Dendritic cell treated with granulocyte-macrophage colony-stimulating factor and Interleukin-4, amounts not matched to agents 40 ng/mL and 50 ng/mL, for 4 days (primary cell): ENCODE measurements around the gene TJP3.

Experiments
- H3K27ac Mint-ChIP-seq: one replicate; pipeline ENCODE4 v1.8.0; 2022; ENCODE audit warnings: mild to moderate bottlenecking, mixed read lengths
- H3K27me3 Mint-ChIP-seq: one replicate; pipeline ENCODE4 v1.8.0; 2022; ENCODE audit warnings: mild to moderate bottlenecking, mixed read lengths
- H3K36me3 Mint-ChIP-seq: one replicate; pipeline ENCODE4 v1.8.0; 2022; ENCODE audit warnings: low read depth, mixed read lengths
- H3K4me1 Mint-ChIP-seq: one replicate; pipeline ENCODE4 v1.8.0; 2022; ENCODE audit warnings: low read depth, mixed read lengths
- H3K4me3 Mint-ChIP-seq: one replicate; pipeline ENCODE4 v1.8.0; 2022; ENCODE audit warnings: mild to moderate bottlenecking, moderate library complexity, mixed read lengths
- H3K9me3 Mint-ChIP-seq: one replicate; pipeline ENCODE4 v1.8.0; 2022; ENCODE audit warnings: mixed read lengths
- intact Hi-C: fragments of 100-400 bp; cut with micrococcal nuclease; formaldehyde crosslinking; loops from one replicate; pipeline ENCODE4 v1.15.0; 2022

The TJP3 gene

GRCh38 chr19:3679581-3679980 is 28.6 kb upstream of the TJP3 start:
- Mint-ChIP-seq H3K36me3 (peaks cover 92% of the 10 kb centered on the region), H3K27me3 (no peaks in the 10 kb centered on the region), H3K9me3 (no peaks in the 10 kb centered on the region), H3K4me3 (no peak overlapping the region), H3K27ac (no peak overlapping the region), H3K4me1 (peaks cover 61% of the 10 kb centered on the region)
- intact Hi-C loops = no loop called here

- Mint-ChIP-seq H3K9me3 (no peaks in the 10 kb centered on the region), H3K36me3 (peaks cover 91% of the 10 kb centered on the region), H3K27ac (no peak overlapping the region), H3K27me3 (no peaks in the 10 kb centered on the region), H3K4me3 (no peak overlapping the region), H3K4me1 (peaks cover 47% of the 10 kb centered on the region)
- intact Hi-C loops = no loop called here
Measured at GRCh38 chr19:3680939-3681338, 27.2 kb upstream of the TJP3 start.

DNA sequence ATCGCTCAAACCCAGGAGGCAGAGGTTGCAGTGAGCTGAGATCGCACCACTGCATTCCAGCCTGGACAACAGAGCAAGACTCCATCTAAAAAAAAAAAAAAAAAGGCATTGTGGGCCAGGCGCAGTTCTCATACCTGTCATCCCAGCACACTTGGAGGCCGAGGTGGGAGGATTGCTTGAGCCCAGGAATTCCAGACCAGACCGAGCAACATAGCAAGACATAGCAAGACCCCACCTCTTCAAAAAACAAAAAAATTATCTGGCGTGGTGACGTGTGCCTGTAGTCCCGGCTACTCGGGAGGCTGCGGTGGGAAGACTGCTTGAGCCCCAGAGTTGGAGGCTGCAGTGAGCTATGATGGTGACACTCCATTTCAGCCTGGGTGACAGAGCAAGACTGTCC is 25.9 kb upstream of the TJP3 start:
- Mint-ChIP-seq H3K9me3 (no peaks in the 10 kb centered on the region), H3K27ac (no peak overlapping the region), H3K4me3 (no peak overlapping the region), H3K4me1 (peaks cover 38% of the 10 kb centered on the region), H3K36me3 (peaks cover 82% of the 10 kb centered on the region), H3K27me3 (no peaks in the 10 kb centered on the region)
- intact Hi-C loops = no loop called here

DNA sequence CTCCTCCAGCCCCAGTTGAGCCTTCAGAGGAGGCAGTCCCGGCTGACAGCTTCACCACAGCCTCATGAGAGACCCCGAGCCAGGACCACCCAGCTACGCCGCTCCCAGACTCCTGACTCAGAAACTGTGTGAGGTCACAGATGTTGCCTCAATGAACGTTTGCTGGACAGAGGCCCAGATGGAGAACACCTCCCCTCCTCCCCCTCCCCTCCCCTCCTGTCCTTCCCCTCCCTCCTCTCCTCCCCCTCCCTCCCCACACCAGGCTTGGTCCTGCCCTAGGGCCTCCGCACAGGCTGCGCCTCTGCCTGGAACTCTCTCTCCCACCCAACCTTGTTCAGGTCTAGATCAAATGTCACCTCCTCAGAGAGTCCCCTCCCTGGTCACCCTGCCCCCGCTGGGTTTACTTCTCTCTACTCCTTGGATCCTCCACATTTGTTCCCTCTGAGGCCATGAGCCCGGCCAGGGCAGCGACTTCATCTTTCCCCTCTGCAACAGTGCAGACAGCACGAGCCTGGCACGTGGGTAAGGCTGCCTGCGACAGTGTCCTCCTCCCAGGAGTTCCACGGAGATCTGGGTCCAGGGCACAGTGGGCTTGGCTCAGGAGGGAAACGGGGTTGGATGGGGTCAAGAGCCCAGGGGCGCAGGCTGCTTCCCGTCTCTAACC is 25.3 kb upstream of the TJP3 start:
- Mint-ChIP-seq H3K9me3 (no peaks in the 10 kb centered on the region), H3K27ac (peak overlapping the region; percentile 28), H3K4me3 (no peak overlapping the region), H3K4me1 (peaks cover 37% of the 10 kb centered on the region), H3K27me3 (no peaks in the 10 kb centered on the region), H3K36me3 (peaks cover 79% of the 10 kb centered on the region)
- intact Hi-C loops = no loop called here

DNA sequence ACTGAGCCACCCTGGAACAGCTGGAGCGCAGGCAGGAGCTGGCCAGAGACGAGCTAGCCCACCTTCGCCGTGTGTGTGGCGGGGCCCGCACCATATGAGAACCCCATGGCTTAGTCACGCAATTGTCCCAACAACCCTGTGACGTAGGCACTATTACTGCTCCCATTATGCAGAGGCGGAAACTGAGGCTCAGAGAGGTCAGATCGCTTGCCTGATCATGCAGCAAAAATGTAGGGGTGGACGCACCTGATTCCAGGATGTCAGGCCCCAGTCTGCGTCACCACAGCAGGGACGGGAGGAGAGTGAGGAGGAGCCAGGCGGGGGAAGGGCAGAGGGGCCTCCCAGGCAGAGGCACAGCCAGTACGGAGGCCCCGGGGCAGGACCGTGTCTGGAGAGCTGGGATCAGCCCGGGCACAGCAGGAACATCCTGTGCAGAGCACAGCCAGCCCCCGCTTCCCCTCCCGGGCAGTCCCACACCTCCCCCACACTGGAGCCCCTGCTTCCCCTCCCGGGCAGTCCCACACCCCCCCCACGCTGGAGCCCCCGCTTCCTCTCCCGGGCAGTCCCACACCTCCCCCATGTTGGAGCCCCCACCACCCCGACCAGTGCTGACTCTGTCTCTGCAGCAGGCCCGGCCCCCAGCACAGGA is 24.7 kb upstream of the TJP3 start:
- Mint-ChIP-seq H3K27ac (peak overlapping the region; percentile 28), H3K4me1 (peaks cover 38% of the 10 kb centered on the region), H3K36me3 (peaks cover 79% of the 10 kb centered on the region), H3K27me3 (peaks cover 4% of the 10 kb centered on the region), H3K4me3 (no peak overlapping the region), H3K9me3 (no peaks in the 10 kb centered on the region)
- intact Hi-C loops = no loop called here

DNA sequence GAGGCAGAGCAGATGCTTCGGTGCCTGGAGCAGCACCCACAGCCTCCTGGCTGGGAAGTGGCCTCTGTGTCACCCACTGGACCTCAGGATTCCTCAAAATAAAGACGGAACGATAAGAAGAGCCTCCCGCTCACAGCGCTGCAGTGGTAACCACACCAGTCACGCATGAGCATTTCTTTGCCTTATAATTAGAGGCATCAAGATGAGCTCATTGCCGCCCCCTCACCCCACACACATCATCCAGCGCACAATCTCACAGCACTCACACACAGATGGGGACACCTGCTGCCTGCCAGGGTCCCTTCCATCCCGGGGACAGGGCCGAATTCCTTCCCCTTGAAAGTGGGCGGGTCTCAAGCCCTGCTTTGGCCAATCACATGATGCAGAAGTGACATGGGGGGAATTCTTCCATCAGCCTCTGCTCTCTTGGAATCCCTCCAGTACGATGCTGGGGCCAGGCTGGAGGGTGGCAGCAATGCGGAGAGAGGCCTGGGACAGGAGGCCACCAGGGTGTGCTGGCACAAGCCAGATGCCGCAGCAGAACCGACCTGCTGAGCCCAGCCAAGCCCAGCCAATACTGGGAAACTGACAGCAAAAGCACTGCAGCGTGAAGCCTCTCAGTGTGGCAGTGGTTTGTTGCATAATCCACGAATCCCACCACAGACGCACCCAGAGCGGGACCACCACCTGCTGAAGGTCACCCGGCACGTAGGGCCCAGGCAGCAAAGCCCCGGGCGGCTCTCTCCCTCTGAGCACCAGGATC is 23.9 kb upstream of the TJP3 start:
- H3K36me3 Mint-ChIP-seq = peaks cover 79% of the 10 kb centered on the region
- no peak overlapping the region for H3K4me3 Mint-ChIP-seq
- intact Hi-C loops = no loop called here
- peaks cover 5% of the 10 kb centered on the region for H3K27me3 Mint-ChIP-seq
- H3K9me3 Mint-ChIP-seq = no peaks in the 10 kb centered on the region
- H3K4me1 Mint-ChIP-seq = peaks cover 44% of the 10 kb centered on the region
- peak overlapping the region; percentile 28 for H3K27ac Mint-ChIP-seq

- intact Hi-C loops = no loop called here
- H3K4me1 Mint-ChIP-seq = peaks cover 50% of the 10 kb centered on the region
- peaks cover 7% of the 10 kb centered on the region for H3K27me3 Mint-ChIP-seq
- H3K9me3 Mint-ChIP-seq = no peaks in the 10 kb centered on the region
- no peak overlapping the region for H3K4me3 Mint-ChIP-seq
- H3K27ac Mint-ChIP-seq = no peak overlapping the region
- peaks cover 79% of the 10 kb centered on the region for H3K36me3 Mint-ChIP-seq
Measured at GRCh38 chr19:3684817-3685410, 23.3 kb upstream of the TJP3 start.

- Mint-ChIP-seq H3K4me3 (no peak overlapping the region), H3K27ac (no peak overlapping the region), H3K27me3 (peaks cover 7% of the 10 kb centered on the region), H3K4me1 (peaks cover 69% of the 10 kb centered on the region), H3K36me3 (peaks cover 79% of the 10 kb centered on the region), H3K9me3 (no peaks in the 10 kb centered on the region)
- intact Hi-C loops = no loop called here
Measured at GRCh38 chr19:3687393-3687773, 20.8 kb upstream of the TJP3 start.

DNA sequence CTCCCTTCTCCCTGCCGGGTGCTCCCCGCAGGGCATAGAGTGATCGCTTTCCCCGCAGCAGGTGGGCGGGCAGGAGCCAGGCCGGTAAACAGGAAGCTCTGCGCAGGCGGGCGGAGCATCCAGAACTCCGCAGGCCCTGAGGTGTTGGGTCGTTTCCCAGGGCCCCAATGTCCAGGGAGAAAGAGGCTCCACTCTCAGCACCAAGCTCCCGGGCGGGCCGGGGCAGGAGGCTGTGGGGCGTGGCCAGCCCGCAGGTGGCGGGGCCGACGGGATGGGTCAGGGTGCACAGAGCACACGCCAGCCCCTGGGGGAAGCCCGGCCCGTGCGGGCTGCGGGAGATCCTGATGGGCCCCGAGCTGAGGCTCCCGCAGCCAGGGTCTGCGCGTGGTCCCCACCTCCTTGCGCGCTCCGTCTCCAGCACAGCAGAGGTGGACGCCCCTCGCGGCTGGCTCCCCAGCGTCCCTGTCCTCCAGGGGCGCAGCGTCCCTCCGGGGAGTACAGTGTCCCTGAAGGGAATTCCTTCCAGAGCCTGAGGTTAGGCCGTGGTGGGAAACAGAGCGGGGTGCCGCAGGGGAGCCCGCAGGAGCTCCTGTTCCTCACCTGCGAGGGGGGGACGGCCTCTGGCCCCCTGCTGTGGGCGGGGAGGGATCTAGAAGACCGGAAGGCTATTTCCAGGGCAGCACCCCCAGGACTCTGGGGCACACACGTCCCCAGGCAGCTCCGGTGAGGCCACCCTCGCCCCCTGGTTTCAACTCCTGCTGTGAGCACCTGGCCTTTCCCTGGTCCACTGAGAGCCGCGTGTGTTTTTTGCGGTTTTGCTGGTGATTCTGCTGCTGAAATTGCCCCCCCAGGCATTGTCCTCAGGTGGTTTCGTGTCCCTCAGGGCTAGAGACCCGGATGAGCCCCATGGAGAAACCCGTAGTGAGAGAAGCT is 20.1 kb upstream of the TJP3 start:
- intact Hi-C loops = no loop called here
- Mint-ChIP-seq H3K9me3 (no peaks in the 10 kb centered on the region), H3K27me3 (peaks cover 7% of the 10 kb centered on the region), H3K4me1 (peaks cover 72% of the 10 kb centered on the region), H3K4me3 (no peak overlapping the region), H3K27ac (peak overlapping the region; percentile 43), H3K36me3 (peaks cover 80% of the 10 kb centered on the region)

DNA sequence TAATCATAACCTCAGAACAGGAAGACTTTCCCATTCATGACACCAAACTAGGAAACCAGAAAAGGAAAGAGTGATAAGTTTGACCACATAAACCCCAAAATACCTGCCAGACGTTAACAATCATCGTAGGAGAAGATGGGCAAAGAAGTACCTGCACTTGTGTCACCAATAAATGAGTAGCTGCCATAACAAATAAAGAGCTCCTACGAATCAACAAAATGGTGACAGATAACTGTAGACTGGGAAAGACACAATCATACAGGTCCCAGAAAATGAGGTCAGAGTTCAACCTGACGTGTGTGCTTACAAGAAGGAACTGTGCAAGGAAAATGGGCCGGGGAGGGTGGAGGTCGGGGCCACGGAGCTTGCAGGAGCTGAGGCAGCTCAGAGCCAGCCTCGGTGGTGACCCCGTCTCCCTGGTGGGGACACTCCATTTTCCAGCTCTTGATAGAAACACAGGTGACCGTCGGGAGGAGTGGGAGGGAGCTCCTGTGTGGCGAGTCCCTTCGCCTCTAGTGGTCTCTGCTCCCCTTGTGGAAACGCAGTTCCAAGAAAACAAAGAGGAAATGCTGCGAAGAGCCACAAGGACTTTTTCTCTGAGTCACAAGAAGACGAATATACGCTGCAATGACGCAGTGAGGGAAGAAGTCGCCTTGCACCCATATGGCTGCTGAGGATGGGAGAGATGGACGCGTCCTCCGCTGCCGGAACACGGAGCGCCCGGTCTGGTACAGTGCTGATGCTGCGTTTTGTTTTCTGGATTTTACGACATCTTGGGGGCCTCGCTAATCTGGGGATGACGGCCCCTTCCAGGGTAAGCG is 17.4 kb upstream of the TJP3 start:
- peak overlapping the region; percentile 82 for H3K27ac Mint-ChIP-seq
- H3K4me3 Mint-ChIP-seq = peak overlapping the region; percentile 21
- H3K4me1 Mint-ChIP-seq = peaks cover 80% of the 10 kb centered on the region
- peaks cover 7% of the 10 kb centered on the region for H3K27me3 Mint-ChIP-seq
- H3K9me3 Mint-ChIP-seq = no peaks in the 10 kb centered on the region
- peaks cover 78% of the 10 kb centered on the region for H3K36me3 Mint-ChIP-seq
- intact Hi-C loops = no loop called here

- Mint-ChIP-seq H3K27me3 (peaks cover 7% of the 10 kb centered on the region), H3K4me1 (peaks cover 86% of the 10 kb centered on the region), H3K4me3 (no peak overlapping the region), H3K36me3 (peaks cover 82% of the 10 kb centered on the region), H3K9me3 (no peaks in the 10 kb centered on the region), H3K27ac (peak overlapping the region; percentile 82)
- intact Hi-C loops = no loop called here
Measured at GRCh38 chr19:3691372-3691716, 16.8 kb upstream of the TJP3 start.

- no peaks in the 10 kb centered on the region for H3K9me3 Mint-ChIP-seq
- H3K4me3 Mint-ChIP-seq = no peak overlapping the region
- H3K4me1 Mint-ChIP-seq = peaks cover 90% of the 10 kb centered on the region
- intact Hi-C loops = no loop called here
- peaks cover 7% of the 10 kb centered on the region for H3K27me3 Mint-ChIP-seq
- peak overlapping the region; percentile 82 for H3K27ac Mint-ChIP-seq
- H3K36me3 Mint-ChIP-seq = peaks cover 86% of the 10 kb centered on the region
Measured at GRCh38 chr19:3691726-3692125, 16.5 kb upstream of the TJP3 start.
